Measurements from ENCODE around the gene DPP9. TPM values are rescaled to one million over a fixed set of nuclear protein-coding genes. Genes with fewer than 3 reads are reported as not detected.
A peak's percentile ranks its signal among the peaks of the same experiment; 100 is the strongest.

The DPP9 gene
- total and polyA plus RNA-seq, 2 of the 13 experiments (the other 11 are each of a cell fraction or from before 2014, with no cell fraction given): 8.4 to 25.8 TPM

DNA sequence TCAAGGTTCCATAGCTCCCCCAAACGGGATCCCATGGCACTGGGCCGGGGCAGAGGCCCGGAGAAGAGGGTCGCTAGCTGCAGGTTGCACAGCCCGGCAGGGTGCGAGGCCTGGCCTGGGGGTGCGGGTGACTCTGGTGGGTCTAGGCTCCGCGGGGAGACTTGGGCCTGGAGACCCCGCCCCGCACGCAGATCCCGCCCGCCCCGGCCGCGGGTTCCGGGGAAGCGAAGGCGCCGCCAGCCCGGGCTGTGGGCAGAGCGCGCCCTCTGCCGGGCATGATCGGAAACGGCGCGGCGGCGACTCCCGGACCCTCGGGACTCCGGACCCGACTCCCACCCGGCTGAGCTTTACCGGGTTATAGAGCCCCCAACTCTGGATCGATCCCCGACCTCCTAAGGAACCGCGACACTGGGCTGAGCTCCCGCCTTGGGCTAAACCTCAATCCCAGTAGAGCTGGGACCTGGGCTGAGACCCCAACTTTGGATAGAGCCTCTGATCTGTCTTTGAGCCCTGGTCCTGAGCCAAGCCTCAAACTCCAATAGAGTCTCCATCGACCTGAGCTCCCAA, 87.4 kb downstream of the DPP9 start (continued):
- TF ChIP-seq, protein P1, sequence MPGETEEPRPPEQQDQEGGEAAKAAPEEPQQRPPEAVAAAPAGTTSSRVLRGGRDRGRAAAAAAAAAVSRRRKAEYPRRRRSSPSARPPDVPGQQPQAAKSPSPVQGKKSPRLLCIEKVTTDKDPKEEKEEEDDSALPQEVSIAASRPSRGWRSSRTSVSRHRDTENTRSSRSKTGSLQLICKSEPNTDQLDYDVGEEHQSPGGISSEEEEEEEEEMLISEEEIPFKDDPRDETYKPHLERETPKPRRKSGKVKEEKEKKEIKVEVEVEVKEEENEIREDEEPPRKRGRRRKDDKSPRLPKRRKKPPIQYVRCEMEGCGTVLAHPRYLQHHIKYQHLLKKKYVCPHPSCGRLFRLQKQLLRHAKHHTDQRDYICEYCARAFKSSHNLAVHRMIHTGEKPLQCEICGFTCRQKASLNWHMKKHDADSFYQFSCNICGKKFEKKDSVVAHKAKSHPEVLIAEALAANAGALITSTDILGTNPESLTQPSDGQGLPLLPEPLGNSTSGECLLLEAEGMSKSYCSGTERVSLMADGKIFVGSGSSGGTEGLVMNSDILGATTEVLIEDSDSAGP (CRISPR knock-in tag; IDR thresholded peaks at IDR 0.05; ENCODE audit: borderline replicate concordance): peak; percentile 74; the same call in 1 of the 2 replicates
- TF ChIP-seq PHF21A (CRISPR knock-in tag; IDR thresholded peaks at IDR 0.05): no peak
- TF ChIP-seq NCOA1 (CRISPR knock-in tag; IDR thresholded peaks at IDR 0.05): no peak
- peak; percentile 50 for TF ChIP-seq HNRNPLL (IDR thresholded peaks at IDR 0.05; ENCODE audit: low read depth, low read length, poor library complexity, severe bottlenecking)
- TF ChIP-seq EEA1 (CRISPR knock-in tag; IDR thresholded peaks at IDR 0.05; ENCODE audit: borderline replicate concordance): no peak
- 0 out of 2 replicates have a peak, but pooled peaks have one; percentile 39 for TF ChIP-seq ZNF160 (CRISPR knock-in tag; IDR thresholded peaks at IDR 0.05)
- TF ChIP-seq ZNF460 (CRISPR knock-in tag; IDR thresholded peaks at IDR 0.05; ENCODE audit: borderline replicate concordance): no peak
- peak; percentile 35; the same call in 1 of the 2 replicates for TF ChIP-seq ZNF333 (CRISPR knock-in tag; IDR thresholded peaks at IDR 0.05; ENCODE audit: borderline replicate concordance)
- no peak for TF ChIP-seq ZNF674 (CRISPR knock-in tag; IDR thresholded peaks at IDR 0.05; ENCODE audit: low read depth)
- TF ChIP-seq, protein P2, sequence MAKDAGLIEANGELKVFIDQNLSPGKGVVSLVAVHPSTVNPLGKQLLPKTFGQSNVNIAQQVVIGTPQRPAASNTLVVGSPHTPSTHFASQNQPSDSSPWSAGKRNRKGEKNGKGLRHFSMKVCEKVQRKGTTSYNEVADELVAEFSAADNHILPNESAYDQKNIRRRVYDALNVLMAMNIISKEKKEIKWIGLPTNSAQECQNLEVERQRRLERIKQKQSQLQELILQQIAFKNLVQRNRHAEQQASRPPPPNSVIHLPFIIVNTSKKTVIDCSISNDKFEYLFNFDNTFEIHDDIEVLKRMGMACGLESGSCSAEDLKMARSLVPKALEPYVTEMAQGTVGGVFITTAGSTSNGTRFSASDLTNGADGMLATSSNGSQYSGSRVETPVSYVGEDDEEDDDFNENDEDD (CRISPR knock-in tag; IDR thresholded peaks at IDR 0.05; ENCODE audit: borderline replicate concordance): peak; percentile 54; the same call in 1 of the 2 replicates
- TF ChIP-seq CREB3 (CRISPR knock-in tag; IDR thresholded peaks at IDR 0.05): 0 out of 2 replicates have a peak, but pooled peaks have one; percentile 36
- peak; percentile 18; the same call in 1 of the 2 replicates for TF ChIP-seq ZMYM4 (CRISPR knock-in tag; IDR thresholded peaks at IDR 0.05)
- TF ChIP-seq SNAI1 (CRISPR knock-in tag; IDR thresholded peaks at IDR 0.05; ENCODE audit: borderline replicate concordance): 0 out of 2 replicates have a peak, but pooled peaks have one; percentile 33
- no peak for TF ChIP-seq PITX1 (CRISPR knock-in tag; IDR thresholded peaks at IDR 0.05)
- no peak for TF ChIP-seq GATAD2A (CRISPR knock-in tag; IDR thresholded peaks at IDR 0.05)
- no peak for TF ChIP-seq ZNF337 (CRISPR knock-in tag; IDR thresholded peaks at IDR 0.05; ENCODE audit: borderline replicate concordance, low read depth)
- TF ChIP-seq ZNF317 (CRISPR knock-in tag; IDR thresholded peaks at IDR 0.05): peak; percentile 40; the same call in 1 of the 2 replicates
- TF ChIP-seq PAX8 (CRISPR knock-in tag; IDR thresholded peaks at IDR 0.05; ENCODE audit: borderline replicate concordance): no peak
- TF ChIP-seq PHB2 (IDR thresholded peaks at IDR 0.05; ENCODE audit: partially characterized antibody): no peak
- peak; percentile 68; the same call in 1 of the 2 replicates for TF ChIP-seq ZNF142 (CRISPR knock-in tag; IDR thresholded peaks at IDR 0.05)
- no peak for TF ChIP-seq TRIM24 (CRISPR knock-in tag; IDR thresholded peaks at IDR 0.05)
